ENCODE results near the gene HOXC11. TPM values are rescaled to one million over a fixed set of nuclear protein-coding genes. Genes with fewer than 3 reads are reported as not detected.

The HOXC11 gene
- total RNA-seq, 1 donor from 2014 or later = not detected

DNA sequence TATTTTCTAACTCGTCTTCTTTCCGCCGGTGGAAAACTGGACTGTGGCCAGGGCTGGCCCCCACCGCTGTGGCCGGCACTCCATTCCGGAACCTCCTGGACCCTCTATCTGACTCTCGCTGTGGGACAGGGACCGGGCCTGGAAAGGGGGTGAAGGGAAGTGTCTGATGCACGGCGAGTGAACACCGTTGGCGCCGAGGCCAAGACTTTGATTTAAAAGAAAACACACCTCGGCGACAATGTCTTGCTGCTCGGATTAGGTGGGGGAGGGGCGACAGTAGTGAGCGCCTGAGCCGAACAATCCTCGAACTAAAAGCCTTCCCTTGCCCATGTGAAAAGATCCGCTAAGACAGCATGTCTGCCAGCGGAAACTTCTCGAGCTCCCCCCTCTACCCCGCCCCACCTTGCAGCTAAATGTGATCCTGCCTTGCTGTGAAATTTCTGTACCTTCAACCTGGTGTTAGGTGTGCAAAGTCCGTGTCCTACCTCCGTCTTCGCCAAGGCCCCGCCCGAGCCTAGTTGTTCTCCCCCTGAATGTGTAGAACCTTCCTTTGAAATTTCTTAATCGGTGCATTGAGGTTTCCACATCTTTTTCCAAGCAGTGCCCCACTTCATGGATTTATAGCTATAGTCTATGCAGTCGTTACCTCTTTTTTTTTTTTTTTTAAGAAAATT, 2.7 kb downstream of the HOXC11 start:
- H3K27ac Mint-ChIP-seq (ENCODE audit: unreplicated experiment) = no peak overlapping the region
- no peak overlapping the region for H3K4me3 Mint-ChIP-seq (ENCODE audit: unreplicated experiment)
- peaks cover 90% of the 10 kb centered on the region for H3K27me3 Mint-ChIP-seq (ENCODE audit: unreplicated experiment)
- H3K9me3 Mint-ChIP-seq (ENCODE audit: unreplicated experiment) = no peaks in the 10 kb centered on the region
- H3K4me1 Mint-ChIP-seq (ENCODE audit: unreplicated experiment) = peaks cover 15% of the 10 kb centered on the region
- DNase-seq (ENCODE audit: extremely low spot score, unreplicated experiment) = no peak
- no peaks in the 10 kb centered on the region for H3K36me3 Mint-ChIP-seq (ENCODE audit: unreplicated experiment)
- TF ChIP-seq, protein P1, sequence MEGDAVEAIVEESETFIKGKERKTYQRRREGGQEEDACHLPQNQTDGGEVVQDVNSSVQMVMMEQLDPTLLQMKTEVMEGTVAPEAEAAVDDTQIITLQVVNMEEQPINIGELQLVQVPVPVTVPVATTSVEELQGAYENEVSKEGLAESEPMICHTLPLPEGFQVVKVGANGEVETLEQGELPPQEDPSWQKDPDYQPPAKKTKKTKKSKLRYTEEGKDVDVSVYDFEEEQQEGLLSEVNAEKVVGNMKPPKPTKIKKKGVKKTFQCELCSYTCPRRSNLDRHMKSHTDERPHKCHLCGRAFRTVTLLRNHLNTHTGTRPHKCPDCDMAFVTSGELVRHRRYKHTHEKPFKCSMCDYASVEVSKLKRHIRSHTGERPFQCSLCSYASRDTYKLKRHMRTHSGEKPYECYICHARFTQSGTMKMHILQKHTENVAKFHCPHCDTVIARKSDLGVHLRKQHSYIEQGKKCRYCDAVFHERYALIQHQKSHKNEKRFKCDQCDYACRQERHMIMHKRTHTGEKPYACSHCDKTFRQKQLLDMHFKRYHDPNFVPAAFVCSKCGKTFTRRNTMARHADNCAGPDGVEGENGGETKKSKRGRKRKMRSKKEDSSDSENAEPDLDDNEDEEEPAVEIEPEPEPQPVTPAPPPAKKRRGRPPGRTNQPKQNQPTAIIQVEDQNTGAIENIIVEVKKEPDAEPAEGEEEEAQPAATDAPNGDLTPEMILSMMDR (IDR thresholded peaks at IDR 0.05) = no peak

- H3K9me3 Mint-ChIP-seq (ENCODE audit: unreplicated experiment) = no peaks in the 10 kb centered on the region
- DNase-seq (ENCODE audit: extremely low spot score, unreplicated experiment) = no peak
- H3K4me3 Mint-ChIP-seq (ENCODE audit: unreplicated experiment) = no peak overlapping the region
- H3K36me3 Mint-ChIP-seq (ENCODE audit: unreplicated experiment) = no peaks in the 10 kb centered on the region
- peaks cover 90% of the 10 kb centered on the region for H3K27me3 Mint-ChIP-seq (ENCODE audit: unreplicated experiment)
- H3K27ac Mint-ChIP-seq (ENCODE audit: unreplicated experiment) = no peak overlapping the region
- H3K4me1 Mint-ChIP-seq (ENCODE audit: unreplicated experiment) = peaks cover 15% of the 10 kb centered on the region
- TF ChIP-seq, protein P1 (IDR thresholded peaks at IDR 0.05) = no peak
Observed at GRCh38 chr12:53976172-53976822, 3.4 kb downstream of the HOXC11 start.

DNA sequence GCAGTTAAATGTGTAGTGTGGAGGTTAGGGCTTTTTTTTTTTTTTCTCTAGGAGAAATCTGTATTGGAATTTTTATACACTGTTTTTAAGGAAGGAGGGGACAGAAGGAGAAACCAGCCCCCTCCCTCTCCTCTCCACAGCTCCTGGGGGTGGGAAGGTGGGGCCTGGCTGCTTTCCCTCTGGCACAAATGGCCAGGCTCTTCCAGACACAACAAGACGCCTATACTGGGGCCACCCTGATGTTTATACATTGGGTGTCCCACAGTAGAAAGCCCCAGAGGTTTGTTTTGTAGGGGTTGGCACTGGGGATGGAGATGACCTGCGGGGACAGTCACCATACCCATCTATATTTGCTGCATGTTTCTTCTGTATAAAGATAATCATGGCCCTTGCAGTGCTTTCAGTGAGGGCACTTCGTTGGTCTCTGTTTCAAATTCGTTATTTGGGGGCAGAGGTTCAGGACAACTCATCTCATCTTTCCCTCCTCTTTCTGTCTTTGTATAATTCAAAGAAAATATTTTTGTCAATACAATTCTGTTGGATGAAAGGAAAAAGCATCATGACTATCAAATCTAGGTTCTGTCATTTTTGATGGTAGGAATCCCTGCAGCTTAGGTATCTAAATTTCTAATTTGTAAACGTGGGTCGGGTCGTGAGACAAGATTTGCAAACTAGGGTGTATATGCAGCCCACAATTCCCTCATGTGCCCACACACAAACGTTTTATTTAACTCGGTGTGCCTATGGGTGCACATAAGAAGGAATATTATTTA, 4.1 kb downstream of the HOXC11 start:
- Mint-ChIP-seq H3K27me3 (ENCODE audit: unreplicated experiment) (peaks cover 90% of the 10 kb centered on the region), H3K36me3 (ENCODE audit: unreplicated experiment) (no peaks in the 10 kb centered on the region), H3K4me3 (ENCODE audit: unreplicated experiment) (no peak overlapping the region), H3K4me1 (ENCODE audit: unreplicated experiment) (peaks cover 15% of the 10 kb centered on the region), H3K9me3 (ENCODE audit: unreplicated experiment) (no peaks in the 10 kb centered on the region), H3K27ac (ENCODE audit: unreplicated experiment) (no peak overlapping the region)
- DNase-seq (ENCODE audit: extremely low spot score, unreplicated experiment) = no peak
- TF ChIP-seq, protein P1 (IDR thresholded peaks at IDR 0.05) = no peak

GRCh38 chr12:53977596-53978445, 4.9 kb downstream of the HOXC11 start:
- peaks cover 90% of the 10 kb centered on the region for H3K27me3 Mint-ChIP-seq (ENCODE audit: unreplicated experiment)
- TF ChIP-seq, protein P1 (IDR thresholded peaks at IDR 0.05) = no peak
- H3K4me3 Mint-ChIP-seq (ENCODE audit: unreplicated experiment) = no peak overlapping the region

More at GRCh38 chr12:53977596-53978445, 4.9 kb downstream of the HOXC11 start:
- H3K4me1 Mint-ChIP-seq (ENCODE audit: unreplicated experiment) = peaks cover 15% of the 10 kb centered on the region
- DNase-seq (ENCODE audit: extremely low spot score, unreplicated experiment) = no peak
- no peaks in the 10 kb centered on the region for H3K9me3 Mint-ChIP-seq (ENCODE audit: unreplicated experiment)
- H3K27ac Mint-ChIP-seq (ENCODE audit: unreplicated experiment) = no peak overlapping the region
- no peaks in the 10 kb centered on the region for H3K36me3 Mint-ChIP-seq (ENCODE audit: unreplicated experiment)
